ENCODE measurements around the gene MAMDC4. TPM values are rescaled to one million over a fixed set of nuclear protein-coding genes. Genes with fewer than 3 reads are reported as not detected.

MAMDC4 gene
- total and polyA plus RNA-seq, 2 experiments from 2014 or later, result 1.7 to 6.8 TPM

DNA sequence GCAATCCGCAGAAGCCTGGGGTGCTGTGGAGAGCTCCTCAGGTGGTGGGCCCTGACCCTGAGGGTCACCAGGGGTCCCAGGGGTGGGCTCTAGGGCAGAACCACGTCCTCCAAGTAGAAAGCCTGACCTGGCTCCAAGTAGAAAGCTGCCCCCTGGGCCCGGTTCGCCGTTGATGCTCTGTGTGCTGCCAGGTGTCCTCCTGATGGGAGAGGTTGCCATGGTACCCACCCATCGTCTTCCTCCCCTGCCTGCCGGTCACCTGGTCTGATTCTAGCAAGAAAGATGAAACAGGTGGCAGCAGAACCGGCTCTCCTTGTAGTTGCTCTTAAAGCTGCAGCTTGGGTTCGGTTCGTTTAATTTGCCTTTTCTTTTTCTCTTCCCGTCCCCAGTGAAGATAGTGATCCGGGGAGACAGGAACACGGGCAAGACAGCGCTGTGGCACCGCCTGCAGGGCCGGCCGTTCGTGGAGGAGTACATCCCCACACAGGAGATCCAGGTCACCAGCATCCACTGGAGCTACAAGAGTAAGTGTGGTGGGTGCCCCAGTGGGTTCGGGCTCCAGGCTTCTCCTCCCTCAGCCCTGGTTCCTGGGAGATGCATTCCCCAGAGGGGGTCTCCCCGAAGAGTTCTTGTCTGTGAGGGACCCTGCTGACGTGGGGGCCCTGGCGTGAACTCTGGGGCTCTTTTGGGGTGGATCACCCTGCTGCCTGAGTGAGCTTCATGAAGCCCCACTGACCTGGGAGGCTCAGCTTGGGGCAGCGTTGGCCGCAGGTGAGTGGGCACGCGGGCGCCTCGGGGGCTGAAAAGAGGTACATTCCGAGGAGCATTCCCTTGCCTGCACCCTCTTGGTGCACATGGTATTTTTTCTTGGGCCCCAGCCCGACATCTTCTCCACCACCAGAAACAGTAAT, 28.8 kb upstream of the MAMDC4 start:
- no peak overlapping the region for H3K4me3 Mint-ChIP-seq
- Histone ChIP-seq H4K20me1 (replicated peaks; ENCODE audit: insufficient read depth) (peaks cover 18% of the 10 kb centered on the region), H2AFZ (no peak overlapping the region), H3F3A (replicated peaks; ENCODE audit: low read depth) (peaks cover 6% of the 10 kb centered on the region; the same call in 1 of the 2 replicates), H3K9me2 (ENCODE audit: insufficient read depth) (no peaks in the 10 kb centered on the region), H3K4me1 (ENCODE audit: insufficient read depth) (peaks cover 6% of the 10 kb centered on the region; the same call in 1 of the 2 replicates), H3K36me3 (ENCODE audit: insufficient read depth) (no peaks in the 10 kb centered on the region), H3K4me2 (no peak overlapping the region), H3K27ac (ENCODE audit: low read depth) (no peak overlapping the region), H3K79me2 (replicated peaks; ENCODE audit: insufficient read depth) (peaks cover 17% of the 10 kb centered on the region), H3K27me3 (ENCODE audit: insufficient read depth) (no peaks in the 10 kb centered on the region), H3K4me3 (no peak overlapping the region)
- DNase-seq (ENCODE audit: low spot score) (no peak), ATAC-seq (no peak)
- H3K4me1 Mint-ChIP-seq, result peaks cover 13% of the 10 kb centered on the region; the same call in 2 of the 3 replicates
- H3K27ac Mint-ChIP-seq, result no peak overlapping the region
- H3K9me3 Mint-ChIP-seq, result no peaks in the 10 kb centered on the region
- H3K36me3 Mint-ChIP-seq (ENCODE audit: low read depth), result peaks cover 25% of the 10 kb centered on the region
- peaks cover 10% of the 10 kb centered on the region for H3K27me3 Mint-ChIP-seq (ENCODE audit: insufficient read depth, low read depth, poor library complexity)
- TF ChIP-seq EZH2phosphoT487 (IDR thresholded peaks at IDR 0.05; ENCODE audit: unreplicated experiment) (no peak), CREB1 (CRISPR knock-in tag; IDR thresholded peaks at IDR 0.05; ENCODE audit: low read depth) (no peak), ZNF114 (CRISPR knock-in tag; IDR thresholded peaks at IDR 0.05) (no peak), NANOG (IDR thresholded peaks at IDR 0.05; ENCODE audit: borderline replicate concordance) (no peak), STAT1 (IDR thresholded peaks at IDR 0.05; ENCODE audit: unreplicated experiment) (no peak), JUNB (IDR thresholded peaks at IDR 0.05; ENCODE audit: unreplicated experiment) (no peak), ETS1 (IDR thresholded peaks at IDR 0.05) (no peak), EZH2 (IDR thresholded peaks at IDR 0.05; ENCODE audit: low read depth, unreplicated experiment) (no peak), ZNF331 (CRISPR knock-in tag; IDR thresholded peaks at IDR 0.05; ENCODE audit: low read depth) (no peak), POLR2AphosphoS5 (IDR thresholded peaks at IDR 0.05; ENCODE audit: low read depth) (no peak), ZNF462 (CRISPR knock-in tag; IDR thresholded peaks at IDR 0.05) (no peak)
- TF ChIP-seq, protein P1, sequence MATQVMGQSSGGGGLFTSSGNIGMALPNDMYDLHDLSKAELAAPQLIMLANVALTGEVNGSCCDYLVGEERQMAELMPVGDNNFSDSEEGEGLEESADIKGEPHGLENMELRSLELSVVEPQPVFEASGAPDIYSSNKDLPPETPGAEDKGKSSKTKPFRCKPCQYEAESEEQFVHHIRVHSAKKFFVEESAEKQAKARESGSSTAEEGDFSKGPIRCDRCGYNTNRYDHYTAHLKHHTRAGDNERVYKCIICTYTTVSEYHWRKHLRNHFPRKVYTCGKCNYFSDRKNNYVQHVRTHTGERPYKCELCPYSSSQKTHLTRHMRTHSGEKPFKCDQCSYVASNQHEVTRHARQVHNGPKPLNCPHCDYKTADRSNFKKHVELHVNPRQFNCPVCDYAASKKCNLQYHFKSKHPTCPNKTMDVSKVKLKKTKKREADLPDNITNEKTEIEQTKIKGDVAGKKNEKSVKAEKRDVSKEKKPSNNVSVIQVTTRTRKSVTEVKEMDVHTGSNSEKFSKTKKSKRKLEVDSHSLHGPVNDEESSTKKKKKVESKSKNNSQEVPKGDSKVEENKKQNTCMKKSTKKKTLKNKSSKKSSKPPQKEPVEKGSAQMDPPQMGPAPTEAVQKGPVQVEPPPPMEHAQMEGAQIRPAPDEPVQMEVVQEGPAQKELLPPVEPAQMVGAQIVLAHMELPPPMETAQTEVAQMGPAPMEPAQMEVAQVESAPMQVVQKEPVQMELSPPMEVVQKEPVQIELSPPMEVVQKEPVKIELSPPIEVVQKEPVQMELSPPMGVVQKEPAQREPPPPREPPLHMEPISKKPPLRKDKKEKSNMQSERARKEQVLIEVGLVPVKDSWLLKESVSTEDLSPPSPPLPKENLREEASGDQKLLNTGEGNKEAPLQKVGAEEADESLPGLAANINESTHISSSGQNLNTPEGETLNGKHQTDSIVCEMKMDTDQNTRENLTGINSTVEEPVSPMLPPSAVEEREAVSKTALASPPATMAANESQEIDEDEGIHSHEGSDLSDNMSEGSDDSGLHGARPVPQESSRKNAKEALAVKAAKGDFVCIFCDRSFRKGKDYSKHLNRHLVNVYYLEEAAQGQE (IDR thresholded peaks at IDR 0.05; ENCODE audit: unreplicated experiment), result no peak
- TF ChIP-seq, protein P2, sequence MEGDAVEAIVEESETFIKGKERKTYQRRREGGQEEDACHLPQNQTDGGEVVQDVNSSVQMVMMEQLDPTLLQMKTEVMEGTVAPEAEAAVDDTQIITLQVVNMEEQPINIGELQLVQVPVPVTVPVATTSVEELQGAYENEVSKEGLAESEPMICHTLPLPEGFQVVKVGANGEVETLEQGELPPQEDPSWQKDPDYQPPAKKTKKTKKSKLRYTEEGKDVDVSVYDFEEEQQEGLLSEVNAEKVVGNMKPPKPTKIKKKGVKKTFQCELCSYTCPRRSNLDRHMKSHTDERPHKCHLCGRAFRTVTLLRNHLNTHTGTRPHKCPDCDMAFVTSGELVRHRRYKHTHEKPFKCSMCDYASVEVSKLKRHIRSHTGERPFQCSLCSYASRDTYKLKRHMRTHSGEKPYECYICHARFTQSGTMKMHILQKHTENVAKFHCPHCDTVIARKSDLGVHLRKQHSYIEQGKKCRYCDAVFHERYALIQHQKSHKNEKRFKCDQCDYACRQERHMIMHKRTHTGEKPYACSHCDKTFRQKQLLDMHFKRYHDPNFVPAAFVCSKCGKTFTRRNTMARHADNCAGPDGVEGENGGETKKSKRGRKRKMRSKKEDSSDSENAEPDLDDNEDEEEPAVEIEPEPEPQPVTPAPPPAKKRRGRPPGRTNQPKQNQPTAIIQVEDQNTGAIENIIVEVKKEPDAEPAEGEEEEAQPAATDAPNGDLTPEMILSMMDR (conservative IDR thresholded peaks at IDR 0.05; ENCODE audit: low read depth in 2 of 2), result no peak

Data from GM23338 (cell line).